Measurements from ENCODE around the gene ACAD8. TPM values are rescaled to one million over a fixed set of nuclear protein-coding genes. Genes with fewer than 3 reads are reported as not detected.

Gene ACAD8
- polyA plus RNA-seq, 1 experiment: 24.7 TPM

DNA sequence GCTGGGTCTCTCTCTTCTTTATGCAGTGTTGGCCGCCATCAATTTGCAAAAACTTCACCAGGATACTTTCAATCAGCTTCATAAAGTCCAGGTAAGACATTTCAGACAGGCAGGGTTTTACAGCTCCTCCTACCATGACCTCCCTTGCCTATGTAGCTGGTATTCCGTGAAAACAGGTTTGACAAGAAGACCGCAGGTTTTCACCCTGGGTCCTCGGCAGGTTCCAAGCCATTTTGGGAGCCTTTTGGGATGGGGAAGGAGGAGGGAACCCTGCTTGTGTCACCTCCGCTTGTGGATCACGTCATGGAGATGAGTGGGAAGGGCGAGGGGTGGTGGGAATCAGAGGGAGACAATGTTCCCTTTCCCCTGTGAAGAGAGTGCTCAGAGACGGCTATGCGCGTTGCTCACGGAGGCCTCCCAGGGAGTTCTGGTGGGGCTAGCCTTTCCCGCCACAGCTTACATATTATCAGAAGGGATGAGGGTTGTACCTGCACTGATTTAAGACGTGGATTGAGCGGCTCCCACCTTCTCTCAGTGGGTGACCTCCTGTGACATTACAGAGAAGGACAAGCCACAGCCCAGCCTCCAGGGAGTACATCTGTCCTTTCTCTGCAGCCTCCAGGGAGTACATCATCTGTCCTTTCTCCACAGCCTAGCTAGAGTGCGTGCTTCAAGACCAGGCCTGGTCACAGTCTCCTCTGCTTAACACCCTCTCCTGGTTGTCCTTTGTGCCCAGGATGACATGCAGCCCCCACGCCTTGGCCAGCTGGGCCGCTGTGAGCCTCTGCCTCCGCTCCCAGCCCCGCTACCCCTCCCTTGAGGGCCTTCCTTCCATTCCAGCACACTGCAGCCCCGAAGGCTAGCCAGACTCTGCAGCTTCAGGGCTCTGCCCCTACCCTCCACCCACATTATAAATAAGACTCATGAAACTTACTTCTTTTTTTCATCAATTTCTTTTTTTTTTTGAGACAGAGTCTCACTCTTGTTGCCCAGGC, 40.0 kb downstream of the ACAD8 start:
- no peak for DNase-seq (ENCODE audit: low read depth, low spot score)
- H3K27ac ChIP-seq (ENCODE audit: low read depth, low read length): no peak overlapping the region
- no peaks in the 10 kb centered on the region for H3K27me3 ChIP-seq (ENCODE audit: control insufficient read depth, insufficient read depth, low read length)
- CTCF ChIA-PET: no interaction called here
- no peaks in the 10 kb centered on the region; the same call in 1 of the 2 replicates for H3K9me3 ChIP-seq (ENCODE audit: control insufficient read depth, insufficient read depth, low read length)
- no peak overlapping the region for H3K4me3 ChIP-seq (ENCODE audit: low read depth, low read length)
- TF ChIP-seq, protein P1, sequence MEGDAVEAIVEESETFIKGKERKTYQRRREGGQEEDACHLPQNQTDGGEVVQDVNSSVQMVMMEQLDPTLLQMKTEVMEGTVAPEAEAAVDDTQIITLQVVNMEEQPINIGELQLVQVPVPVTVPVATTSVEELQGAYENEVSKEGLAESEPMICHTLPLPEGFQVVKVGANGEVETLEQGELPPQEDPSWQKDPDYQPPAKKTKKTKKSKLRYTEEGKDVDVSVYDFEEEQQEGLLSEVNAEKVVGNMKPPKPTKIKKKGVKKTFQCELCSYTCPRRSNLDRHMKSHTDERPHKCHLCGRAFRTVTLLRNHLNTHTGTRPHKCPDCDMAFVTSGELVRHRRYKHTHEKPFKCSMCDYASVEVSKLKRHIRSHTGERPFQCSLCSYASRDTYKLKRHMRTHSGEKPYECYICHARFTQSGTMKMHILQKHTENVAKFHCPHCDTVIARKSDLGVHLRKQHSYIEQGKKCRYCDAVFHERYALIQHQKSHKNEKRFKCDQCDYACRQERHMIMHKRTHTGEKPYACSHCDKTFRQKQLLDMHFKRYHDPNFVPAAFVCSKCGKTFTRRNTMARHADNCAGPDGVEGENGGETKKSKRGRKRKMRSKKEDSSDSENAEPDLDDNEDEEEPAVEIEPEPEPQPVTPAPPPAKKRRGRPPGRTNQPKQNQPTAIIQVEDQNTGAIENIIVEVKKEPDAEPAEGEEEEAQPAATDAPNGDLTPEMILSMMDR (IDR thresholded peaks at IDR 0.05; ENCODE audit: low read depth, low read length): no peak
- POLR2A ChIA-PET: no interaction called here

DNA sequence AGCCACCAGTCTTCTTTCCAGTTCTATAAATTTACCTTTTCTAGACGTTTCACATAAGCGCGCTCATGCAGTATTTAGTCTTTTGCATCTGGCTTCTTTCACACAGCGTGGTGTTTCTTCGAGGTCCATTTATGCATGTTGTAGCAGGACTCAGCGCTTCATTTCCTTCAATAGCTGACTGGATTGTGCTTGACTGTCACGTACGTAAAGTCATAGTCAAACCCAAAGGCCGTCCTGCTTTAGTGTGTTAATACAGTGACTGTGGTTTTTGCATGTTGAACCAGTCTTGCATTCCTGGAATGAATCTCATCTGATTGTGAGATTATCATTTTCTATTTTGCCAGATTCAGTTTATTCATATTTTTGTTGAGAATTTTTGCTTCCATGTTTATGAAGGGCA, 41.3 kb downstream of the ACAD8 start:
- DNase-seq (ENCODE audit: low read depth, low spot score): no peak
- H3K4me3 ChIP-seq (ENCODE audit: low read depth, low read length): no peak overlapping the region
- TF ChIP-seq, protein P1 (IDR thresholded peaks at IDR 0.05; ENCODE audit: low read depth, low read length): no peak
- ChIA-PET CTCF (no interaction called here), POLR2A (no interaction called here)
- H3K9me3 ChIP-seq (ENCODE audit: control insufficient read depth, insufficient read depth, low read length): no peaks in the 10 kb centered on the region; the same call in 1 of the 2 replicates
- no peaks in the 10 kb centered on the region for H3K27me3 ChIP-seq (ENCODE audit: control insufficient read depth, insufficient read depth, low read length)
- no peak overlapping the region for H3K27ac ChIP-seq (ENCODE audit: low read depth, low read length)

DNA sequence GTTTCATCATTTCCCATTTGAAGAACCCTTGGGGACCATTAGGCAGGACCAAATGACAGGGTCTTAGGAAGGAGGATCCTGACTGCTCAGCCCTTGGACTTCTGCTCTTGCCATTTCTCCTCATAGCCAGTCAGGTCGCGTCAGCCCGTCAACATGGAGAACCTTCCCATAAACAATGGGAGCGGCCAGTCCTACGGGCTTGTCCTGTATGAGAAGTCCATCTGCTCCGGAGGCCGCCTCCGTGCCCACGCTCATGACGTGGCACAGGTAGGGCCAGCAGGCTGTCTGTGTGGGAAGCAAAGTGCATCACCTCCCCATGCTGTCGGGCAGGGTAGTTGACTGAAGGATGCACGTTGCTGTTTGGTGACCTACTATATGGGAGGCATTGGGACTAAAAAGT, 58.9 kb downstream of the ACAD8 start:
- Histone ChIP-seq H3K4me3 (ENCODE audit: low read depth, low read length) (no peak overlapping the region), H3K9me3 (ENCODE audit: control insufficient read depth, insufficient read depth, low read length) (0 out of 2 replicates have a peak, but pooled peaks cover 4% of the 10 kb centered on the region), H3K27me3 (ENCODE audit: control insufficient read depth, insufficient read depth, low read length) (no peaks in the 10 kb centered on the region), H3K27ac (ENCODE audit: low read depth, low read length) (no peak overlapping the region)
- CTCF ChIA-PET: no interaction called here
- no peak for DNase-seq (ENCODE audit: low read depth, low spot score)
- POLR2A ChIA-PET: no interaction called here
- TF ChIP-seq, protein P1 (IDR thresholded peaks at IDR 0.05; ENCODE audit: low read depth, low read length): no peak

DNA sequence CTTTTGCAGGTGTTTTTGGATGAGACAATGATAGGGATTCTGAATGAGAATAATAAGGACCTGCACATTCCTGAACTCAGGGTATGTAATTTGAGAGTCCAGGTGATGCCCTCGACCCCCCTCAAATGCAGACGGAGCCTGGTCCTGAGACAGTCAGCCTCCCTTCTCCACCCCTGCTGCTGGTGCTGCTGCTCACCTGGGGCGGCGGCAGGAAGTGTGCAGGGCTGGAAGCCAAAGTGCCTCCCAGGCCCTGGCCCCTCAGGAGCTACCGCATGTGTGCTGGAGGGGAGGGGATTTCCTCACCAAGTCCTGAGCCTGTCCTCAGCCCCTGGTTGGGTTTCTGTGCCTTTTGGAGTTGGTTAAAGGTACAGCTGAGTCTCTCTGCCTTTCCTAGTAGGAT, 59.4 kb downstream of the ACAD8 start:
- Histone ChIP-seq H3K9me3 (ENCODE audit: control insufficient read depth, insufficient read depth, low read length) (0 out of 2 replicates have a peak, but pooled peaks cover 4% of the 10 kb centered on the region), H3K27ac (ENCODE audit: low read depth, low read length) (no peak overlapping the region), H3K27me3 (ENCODE audit: control insufficient read depth, insufficient read depth, low read length) (no peaks in the 10 kb centered on the region), H3K4me3 (ENCODE audit: low read depth, low read length) (no peak overlapping the region)
- DNase-seq (ENCODE audit: low read depth, low spot score): no peak
- TF ChIP-seq, protein P1 (IDR thresholded peaks at IDR 0.05; ENCODE audit: low read depth, low read length): no peak
- POLR2A ChIA-PET: no interaction called here
- CTCF ChIA-PET: no interaction called here

DNA sequence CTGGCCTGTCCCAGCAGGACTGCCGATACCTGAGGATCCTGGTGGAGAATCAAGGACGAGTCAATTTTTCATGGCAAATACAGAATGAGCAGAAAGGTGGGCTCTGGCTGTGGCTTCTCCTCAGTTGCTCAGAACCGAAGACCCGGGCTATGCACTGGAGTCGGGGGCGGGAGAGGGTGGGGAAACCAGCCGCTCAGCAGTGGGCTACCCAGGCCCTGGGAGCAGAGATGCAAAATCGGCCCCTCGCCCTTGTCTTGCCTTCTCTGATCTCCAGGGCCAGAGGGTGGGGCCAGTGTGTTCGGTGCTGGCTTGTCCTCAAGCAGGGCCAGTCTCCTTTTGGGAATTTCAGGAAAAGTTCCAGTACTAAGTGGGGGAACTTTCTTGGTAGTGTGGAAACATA, 60.0 kb downstream of the ACAD8 start:
- no peak for DNase-seq (ENCODE audit: low read depth, low spot score)
- Histone ChIP-seq H3K9me3 (ENCODE audit: control insufficient read depth, insufficient read depth, low read length) (0 out of 2 replicates have a peak, but pooled peaks cover 4% of the 10 kb centered on the region), H3K27ac (ENCODE audit: low read depth, low read length) (no peak overlapping the region), H3K4me3 (ENCODE audit: low read depth, low read length) (no peak overlapping the region), H3K27me3 (ENCODE audit: control insufficient read depth, insufficient read depth, low read length) (no peaks in the 10 kb centered on the region)
- TF ChIP-seq, protein P1 (IDR thresholded peaks at IDR 0.05; ENCODE audit: low read depth, low read length): no peak
- ChIA-PET CTCF (no interaction called here), POLR2A (no interaction called here)

Measured in AG04450 (cell line).